ENCODE measurements around the gene FBXL20.
A peak's percentile ranks its signal among the peaks of the same experiment; 100 is the strongest.

Gene FBXL20

GRCh38 chr17:39223907-39224777 is 177.3 kb downstream of the FBXL20 start:
- FAIRE-seq, result no peak

- no peak for FAIRE-seq
These were observed 178.3 kb downstream of the FBXL20 start for GRCh38 chr17:39222866-39223834.

- no peak for FAIRE-seq
These were observed 179.3 kb downstream of the FBXL20 start for GRCh38 chr17:39222151-39222550.

GRCh38 chr17:39221572-39221971 is 179.9 kb downstream of the FBXL20 start:
- no peak for FAIRE-seq

GRCh38 chr17:39219647-39220154 is 181.7 kb downstream of the FBXL20 start:
- no peak for FAIRE-seq

GRCh38 chr17:39218906-39219305 is 182.5 kb downstream of the FBXL20 start:
- FAIRE-seq, result no peak

GRCh38 chr17:39217734-39218369 is 183.6 kb downstream of the FBXL20 start:
- FAIRE-seq, result no peak

GRCh38 chr17:39213852-39214251 is 187.6 kb downstream of the FBXL20 start:
- no peak for FAIRE-seq

- no peak for FAIRE-seq
These were observed 188.5 kb downstream of the FBXL20 start for GRCh38 chr17:39212841-39213480.

GRCh38 chr17:39212195-39212810 is 189.1 kb downstream of the FBXL20 start:
- no peak for FAIRE-seq

- no peak for FAIRE-seq
These were observed 191.4 kb downstream of the FBXL20 start for GRCh38 chr17:39210093-39210434.

GRCh38 chr17:39209317-39210092 is 191.9 kb downstream of the FBXL20 start:
- no peak for FAIRE-seq

- FAIRE-seq, result no peak
These were observed 192.5 kb downstream of the FBXL20 start for GRCh38 chr17:39208893-39209292.

GRCh38 chr17:39208136-39208535 is 193.3 kb downstream of the FBXL20 start:
- no peak for FAIRE-seq

GRCh38 chr17:39205112-39205526 is 196.3 kb downstream of the FBXL20 start:
- FAIRE-seq, result peak; percentile 87

GRCh38 chr17:39204245-39204644 is 197.2 kb downstream of the FBXL20 start:
- FAIRE-seq, result no peak

Data from G401.6 (cell line).